PC-9 (cell line): Measurements from ENCODE around the gene TIGD6. TPM values are rescaled to one million over a fixed set of nuclear protein-coding genes. Genes with fewer than 3 reads are reported as not detected.

ENCODE experiments used
- BruUV-seq: library from RNA; stranded (reverse); fragments of 400-500 nt; replicated peaks from 2 replicates; lab custom pipeline; 2021; lab: Mats Ljungman, UMichigan
- CTCF ChIA-PET: fragments of 300-600 bp; sonication (Branson Sonifier 250); formaldehyde crosslinking; loops from one replicate; lab custom pipeline; 2022; ENCODE audit warnings: antibody characterized with exemption; lab: Charles Lee
- POLR2A ChIA-PET: fragments of 300-600 bp; sonication (Branson Sonifier 250); formaldehyde crosslinking; loops from one replicate; lab custom pipeline; 2022; ENCODE audit warnings: antibody characterized with exemption; ENCODE audit not compliant: unreplicated experiment; lab: Charles Lee
- DNase-seq, 2 experiments: peaks; one replicate each; pipeline versions ENCODE4 v3.0.0 to v3.0.0-alpha.2; 2015 to 2022; ENCODE audit warnings: mixed read lengths in 1 of 2
- H2AFZ ChIP-seq: fragments of 200-600 bp; sonication (generic); 2 replicates; pipeline ENCODE4 v1.8.1; 2017; ENCODE audit warnings: antibody characterized with exemption
- H3F3A ChIP-seq: fragments of 200-600 bp; sonication (generic); 2 replicates; pipeline ENCODE4 v1.8.1; 2017; ENCODE audit warnings: antibody characterized with exemption, mild to moderate bottlenecking, low read depth; ENCODE audit not compliant: insufficient read depth
- H3K27ac ChIP-seq: fragments of 200-600 bp; sonication (generic); 2 replicates; pipeline ENCODE4 v1.6.1; 2016; ENCODE audit warnings: mixed run types
- H3K27me3 ChIP-seq: fragments of 200-600 bp; sonication (generic); 2 replicates; pipeline ENCODE4 v1.6.1; 2016; ENCODE audit warnings: low read depth, mixed run types; ENCODE audit not compliant: insufficient read depth
- H3K36me3 ChIP-seq: fragments of 200-600 bp; sonication (generic); 2 replicates; pipeline ENCODE4 v1.6.1; 2016; ENCODE audit warnings: low read depth, mixed run types
- H3K4me1 ChIP-seq: fragments of 200-600 bp; sonication (generic); replicated peaks from 2 replicates; pipeline ENCODE4 v1.6.1; 2016; ENCODE audit warnings: mixed run types; ENCODE audit not compliant: insufficient read depth
- H3K4me2 ChIP-seq: fragments of 200-600 bp; sonication (generic); 2 replicates; pipeline ENCODE4 v1.6.1; 2017; ENCODE audit warnings: mixed run types
- H3K4me3 ChIP-seq: fragments of 200-600 bp; sonication (generic); 2 replicates; pipeline ENCODE4 v1.6.1; 2016; ENCODE audit warnings: mixed run types
- H3K79me2 ChIP-seq: fragments of 200-600 bp; sonication (generic); 2 replicates; pipeline ENCODE4 v1.6.1; 2017; ENCODE audit warnings: low read depth, mixed run types
- H3K9me2 ChIP-seq: fragments of 200-600 bp; sonication (generic); 2 replicates; pipeline ENCODE4 v1.8.1; 2017; ENCODE audit warnings: mild to moderate bottlenecking; ENCODE audit not compliant: insufficient read depth
- H3K9me3 ChIP-seq: fragments of 200-600 bp; sonication (generic); 2 replicates; pipeline ENCODE4 v1.8.1; 2016; ENCODE audit warnings: low read depth; ENCODE audit not compliant: insufficient read depth
- H4K20me1 ChIP-seq: fragments of 200-600 bp; sonication (generic); 2 replicates; pipeline ENCODE4 v1.8.1; 2017; ENCODE audit not compliant: insufficient read depth
- EZH2 ChIP-seq: fragments of 200-600 bp; sonication (generic); IDR thresholded peaks from 2 replicates; pipeline ENCODE4 v1.8.0; 2017; ENCODE audit warnings: antibody characterized with exemption, low read depth
- intact Hi-C: fragments of 100-400 bp; cut with micrococcal nuclease; formaldehyde crosslinking; loops from one replicate; pipeline ENCODE4 v1.10.0; 2022; ENCODE audit not compliant: unreplicated experiment
- total RNA-seq: library from RNA; stranded (reverse); gene quantifications from 2 replicates; pipeline ENCODE4 v1.2.3, GENCODE V29; 2021
- TF ChIP-seq, protein P1 (sequence below): fragments of 200-600 bp; sonication (generic); conservative IDR thresholded peaks from 2 replicates; pipeline ENCODE4 v1.6.1; 2017; ENCODE audit warnings: mixed run types, antibody characterized with exemption, mild to moderate bottlenecking, moderate library complexity

TIGD6 gene
- total RNA-seq, 1 experiment from 2014 or later = 3.0 TPM

DNA sequence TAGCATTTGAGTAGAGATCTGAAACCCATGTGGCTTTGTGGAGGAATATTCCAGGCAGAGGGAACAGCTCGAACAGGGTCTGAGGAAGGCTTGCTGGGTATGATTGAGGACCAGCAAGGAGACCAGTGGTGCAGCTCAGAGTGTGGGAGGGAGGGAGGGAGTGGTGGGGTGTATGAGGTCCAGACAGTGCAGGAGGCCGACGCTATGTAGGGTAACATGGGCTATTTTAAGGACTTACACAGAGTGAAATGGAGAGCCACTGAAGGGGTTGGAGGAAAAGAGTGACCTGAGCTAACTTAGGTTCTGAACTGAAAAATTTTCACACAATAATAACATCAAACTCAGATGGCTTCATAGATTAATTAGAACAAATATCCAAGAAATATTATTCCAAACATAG lies 42.0 kb upstream of the TIGD6 start:
- Histone ChIP-seq H4K20me1 (peaks cover 4% of the 10 kb centered on the region; the same call in 1 of the 2 replicates), H3K79me2 (no peaks in the 10 kb centered on the region), H3K4me1 (no peaks in the 10 kb centered on the region), H3K36me3 (peaks cover 53% of the 10 kb centered on the region), H3K9me3 (no peaks in the 10 kb centered on the region), H3K4me3 (no peak overlapping the region), H3K9me2 (no peaks in the 10 kb centered on the region), H3K27ac (no peak overlapping the region), H2AFZ (no peak overlapping the region), H3K4me2 (no peak overlapping the region), H3K27me3 (no peaks in the 10 kb centered on the region), H3F3A (no peaks in the 10 kb centered on the region)
- POLR2A ChIA-PET = no interaction called here
- CTCF ChIA-PET = no interaction called here
- DNase-seq = no peak
- BruUV-seq = no TSS peak
- TF ChIP-seq, protein P1, sequence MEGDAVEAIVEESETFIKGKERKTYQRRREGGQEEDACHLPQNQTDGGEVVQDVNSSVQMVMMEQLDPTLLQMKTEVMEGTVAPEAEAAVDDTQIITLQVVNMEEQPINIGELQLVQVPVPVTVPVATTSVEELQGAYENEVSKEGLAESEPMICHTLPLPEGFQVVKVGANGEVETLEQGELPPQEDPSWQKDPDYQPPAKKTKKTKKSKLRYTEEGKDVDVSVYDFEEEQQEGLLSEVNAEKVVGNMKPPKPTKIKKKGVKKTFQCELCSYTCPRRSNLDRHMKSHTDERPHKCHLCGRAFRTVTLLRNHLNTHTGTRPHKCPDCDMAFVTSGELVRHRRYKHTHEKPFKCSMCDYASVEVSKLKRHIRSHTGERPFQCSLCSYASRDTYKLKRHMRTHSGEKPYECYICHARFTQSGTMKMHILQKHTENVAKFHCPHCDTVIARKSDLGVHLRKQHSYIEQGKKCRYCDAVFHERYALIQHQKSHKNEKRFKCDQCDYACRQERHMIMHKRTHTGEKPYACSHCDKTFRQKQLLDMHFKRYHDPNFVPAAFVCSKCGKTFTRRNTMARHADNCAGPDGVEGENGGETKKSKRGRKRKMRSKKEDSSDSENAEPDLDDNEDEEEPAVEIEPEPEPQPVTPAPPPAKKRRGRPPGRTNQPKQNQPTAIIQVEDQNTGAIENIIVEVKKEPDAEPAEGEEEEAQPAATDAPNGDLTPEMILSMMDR = no peak
- no peak for TF ChIP-seq EZH2
- intact Hi-C loops = loop anchor here (10.0 kb wide), 1 partner anchor 172 kb away; no protein-coding TSS in a partner anchor

DNA sequence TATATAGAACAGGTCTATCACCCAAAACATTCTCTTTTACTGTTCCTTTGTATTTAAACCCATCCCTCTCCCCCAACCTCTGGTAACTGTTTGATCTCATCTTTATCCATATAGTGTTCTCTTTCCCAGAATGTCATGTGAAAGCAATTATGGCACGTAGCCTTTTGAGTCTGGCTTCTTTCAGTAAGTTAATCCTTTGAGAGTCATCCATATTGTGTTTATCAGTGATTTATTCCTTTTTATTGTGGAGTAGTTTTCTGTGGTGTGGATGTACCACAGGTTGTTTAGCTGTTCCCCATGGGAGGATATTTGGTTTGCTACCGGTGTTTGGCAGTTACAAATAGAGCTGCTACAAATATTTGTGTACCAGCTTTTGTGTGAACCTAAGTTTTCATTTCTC lies 38.1 kb upstream of the TIGD6 start:
- Histone ChIP-seq H4K20me1 (peaks cover 4% of the 10 kb centered on the region; the same call in 1 of the 2 replicates), H3F3A (no peaks in the 10 kb centered on the region), H3K36me3 (peaks cover 54% of the 10 kb centered on the region), H3K9me3 (no peaks in the 10 kb centered on the region), H3K9me2 (no peaks in the 10 kb centered on the region), H2AFZ (no peak overlapping the region), H3K4me3 (no peak overlapping the region), H3K4me2 (no peak overlapping the region), H3K27ac (no peak overlapping the region), H3K4me1 (no peaks in the 10 kb centered on the region), H3K79me2 (no peaks in the 10 kb centered on the region), H3K27me3 (no peaks in the 10 kb centered on the region)
- no TSS peak for BruUV-seq
- no peak for DNase-seq
- POLR2A ChIA-PET = no interaction called here
- CTCF ChIA-PET = no interaction called here
- intact Hi-C loops = no loop called here
- TF ChIP-seq, protein P1 = no peak
- TF ChIP-seq EZH2 = no peak

DNA sequence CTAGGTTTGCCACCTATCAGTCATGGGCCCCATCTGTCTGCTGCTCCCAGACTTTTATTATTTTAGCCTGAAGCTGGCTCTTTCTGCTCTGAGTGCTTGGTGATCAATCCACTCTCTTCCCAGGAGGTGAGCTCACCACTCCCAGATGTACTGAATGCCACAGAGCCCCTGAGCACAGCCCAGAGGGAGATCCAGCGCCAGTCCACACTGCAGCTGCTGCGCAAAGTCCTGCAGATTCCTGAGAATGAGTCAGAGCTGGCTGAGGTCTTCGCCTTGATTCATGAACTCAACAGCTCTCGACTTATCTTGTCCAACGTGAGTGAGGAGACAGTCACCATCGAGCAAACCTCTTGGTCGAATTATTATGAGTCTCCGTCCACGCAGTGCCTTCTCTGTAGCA lies 36.1 kb upstream of the TIGD6 start:
- Histone ChIP-seq H3K9me2 (no peaks in the 10 kb centered on the region), H3K4me3 (no peak overlapping the region), H3K4me1 (no peaks in the 10 kb centered on the region), H4K20me1 (peaks cover 4% of the 10 kb centered on the region; the same call in 1 of the 2 replicates), H3K27me3 (no peaks in the 10 kb centered on the region), H2AFZ (no peak overlapping the region), H3K36me3 (peaks cover 65% of the 10 kb centered on the region), H3K4me2 (no peak overlapping the region), H3F3A (no peaks in the 10 kb centered on the region), H3K79me2 (no peaks in the 10 kb centered on the region), H3K27ac (no peak overlapping the region), H3K9me3 (no peaks in the 10 kb centered on the region)
- ChIA-PET CTCF (interaction anchor here (0.6 kb wide), 1 partner anchor 179 kb away, joined by 3 read pairs; no protein-coding TSS in a partner anchor), POLR2A (interaction anchor here (0.5 kb wide), 1 partner anchor 692 kb away, joined by 7 read pairs; no protein-coding TSS in a partner anchor)
- peak in 1 of 2 experiments; percentile 46 for DNase-seq
- BruUV-seq = no TSS peak
- TF ChIP-seq, protein P1 = no peak
- no peak for TF ChIP-seq EZH2
- intact Hi-C loops = no loop called here
